Caco-2 (cell line): ENCODE measurements around the gene EOGT. TPM values are rescaled to one million over a fixed set of nuclear protein-coding genes. Genes with fewer than 3 reads are reported as not detected.

Experiments
- BruUV-seq: library from RNA; stranded (reverse); fragments of 400-500 nt; replicated peaks from 2 replicates; lab custom pipeline; 2021; lab: Mats Ljungman, UMichigan
- CTCF ChIA-PET: fragments of 300-600 bp; sonication (Branson Sonifier 250); formaldehyde crosslinking; loops from one replicate; lab custom pipeline; 2022; ENCODE audit warnings: antibody characterized with exemption; lab: Charles Lee
- POLR2A ChIA-PET: fragments of 300-600 bp; sonication (Branson Sonifier 250); formaldehyde crosslinking; loops from one replicate; lab custom pipeline; 2022; ENCODE audit warnings: antibody characterized with exemption; lab: Charles Lee
- DNase-seq, 2 experiments: peaks; one replicate each; pipeline versions ENCODE4 v3.0.0 to v3.0.0-alpha.2; 2020 to 2022
- H3K27me3 ChIP-seq: replicated peaks from 2 replicates; pipeline ENCODE4 v1.6.0; 2011; ENCODE audit warnings: low read length; ENCODE audit not compliant: control insufficient read depth, insufficient read depth
- H3K36me3 ChIP-seq: 2 replicates; pipeline ENCODE4 v1.5.1; 2011; ENCODE audit warnings: low read length; ENCODE audit not compliant: control insufficient read depth, insufficient read depth
- H3K4me1 ChIP-seq: fragments of 250-450 bp; sonication (Bioruptor Pico); 2 replicates; pipeline ENCODE4 v1.5.1; 2020; ENCODE audit warnings: mild to moderate bottlenecking
- H3K4me3 ChIP-seq: 2 replicates; pipeline ENCODE4 v1.5.1; 2011; ENCODE audit warnings: low read depth, mild to moderate bottlenecking, control low read depth, low read length
- H3K9me3 ChIP-seq: fragments of 250-450 bp; sonication (Bioruptor Pico); 2 replicates; pipeline ENCODE4 v1.5.1; 2020; ENCODE audit warnings: mild to moderate bottlenecking, moderate library complexity
- H3K27ac Mint-ChIP-seq: one replicate; pipeline ENCODE4 v1.8.0; 2022; ENCODE audit warnings: mixed read lengths; ENCODE audit not compliant: unreplicated experiment
- H3K27me3 Mint-ChIP-seq: one replicate; pipeline ENCODE4 v1.8.0; 2022; ENCODE audit warnings: mixed read lengths; ENCODE audit not compliant: insufficient read depth, unreplicated experiment
- H3K36me3 Mint-ChIP-seq: one replicate; pipeline ENCODE4 v1.8.0; 2022; ENCODE audit warnings: mild to moderate bottlenecking, mixed read lengths; ENCODE audit not compliant: insufficient read depth, unreplicated experiment
- H3K4me1 Mint-ChIP-seq: one replicate; pipeline ENCODE4 v1.8.0; 2022; ENCODE audit warnings: low read depth, mixed read lengths; ENCODE audit not compliant: unreplicated experiment
- H3K4me3 Mint-ChIP-seq: one replicate; pipeline ENCODE4 v1.8.0; 2022; ENCODE audit warnings: mild to moderate bottlenecking, moderate library complexity, mixed read lengths; ENCODE audit not compliant: unreplicated experiment
- H3K9me3 Mint-ChIP-seq: one replicate; pipeline ENCODE4 v1.8.0; 2022; ENCODE audit warnings: mixed read lengths; ENCODE audit not compliant: unreplicated experiment
- CTCF ChIP-seq, 2 experiments: fragments of 200-600 bp in 1 of 2; IDR thresholded peaks; 1 replicate in 1 of 2; 2 replicates in 1 of 2; pipeline versions ENCODE4 v1.5.1 to v1.8.0; 2011 to 2022; ENCODE audit warnings: antibody characterized with exemption in 1 of 2, control low read depth in 1 of 2, inconsistent platforms in 1 of 2, low read depth in 1 of 2, low read length in 1 of 2, mild to moderate bottlenecking in 1 of 2, moderate library complexity in 1 of 2; ENCODE audit not compliant: insufficient read depth in 1 of 2, severe bottlenecking in 1 of 2, unreplicated experiment in 1 of 2
- intact Hi-C: fragments of 100-400 bp; cut with micrococcal nuclease; formaldehyde crosslinking; loops from one replicate; pipeline ENCODE4 v1.10.0; 2022; ENCODE audit not compliant: unreplicated experiment
- total RNA-seq: library from RNA; stranded (reverse); gene quantifications from 2 replicates; pipeline ENCODE4 v1.2.3, GENCODE V29; 2022

EOGT gene
- total RNA-seq, 1 experiment from 2014 or later, result 16.1 TPM

- Mint-ChIP-seq H3K4me3 (no peak overlapping the region), H3K27ac (no peak overlapping the region), H3K4me1 (no peaks in the 10 kb centered on the region), H3K36me3 (no peaks in the 10 kb centered on the region), H3K27me3 (peaks cover 20% of the 10 kb centered on the region), H3K9me3 (no peaks in the 10 kb centered on the region)
- BruUV-seq, result no TSS peak
- no peak for DNase-seq
- Histone ChIP-seq H3K4me1 (no peaks in the 10 kb centered on the region), H3K9me3 (no peaks in the 10 kb centered on the region), H3K27me3 (no peaks in the 10 kb centered on the region), H3K4me3 (no peak overlapping the region), H3K36me3 (no peaks in the 10 kb centered on the region)
- ChIA-PET POLR2A (no interaction called here), CTCF (no interaction called here)
- intact Hi-C loops, result no loop called here
- TF ChIP-seq CTCF (IDR thresholded peaks at IDR 0.05; ENCODE audit: insufficient read depth in 1 of 2, low read depth in 1 of 2, low read length in 1 of 2, severe bottlenecking in 1 of 2, unreplicated experiment in 1 of 2), result no peak
These were observed 59.6 kb downstream of the EOGT start for GRCh38 chr3:68953816-68954444.

GRCh38 chr3:68945225-68945624, 68.3 kb downstream of the EOGT start:
- Mint-ChIP-seq H3K27ac (no peak overlapping the region), H3K4me1 (no peaks in the 10 kb centered on the region), H3K27me3 (peaks cover 8% of the 10 kb centered on the region), H3K9me3 (no peaks in the 10 kb centered on the region), H3K36me3 (no peaks in the 10 kb centered on the region), H3K4me3 (no peak overlapping the region)
- H3K27me3 ChIP-seq, result peaks cover 2% of the 10 kb centered on the region
- no peaks in the 10 kb centered on the region for H3K4me1 ChIP-seq
- DNase-seq, result no peak
- no peak for TF ChIP-seq CTCF (IDR thresholded peaks at IDR 0.05; ENCODE audit: insufficient read depth in 1 of 2, low read depth in 1 of 2, low read length in 1 of 2, severe bottlenecking in 1 of 2, unreplicated experiment in 1 of 2)
- ChIA-PET CTCF (no interaction called here), POLR2A (no interaction called here)
- no TSS peak for BruUV-seq
- no peaks in the 10 kb centered on the region for H3K9me3 ChIP-seq
- H3K4me3 ChIP-seq, result no peak overlapping the region
- intact Hi-C loops, result no loop called here
- H3K36me3 ChIP-seq, result no peaks in the 10 kb centered on the region

GRCh38 chr3:68943753-68944500, 69.6 kb downstream of the EOGT start:
- Histone ChIP-seq H3K4me1 (no peaks in the 10 kb centered on the region), H3K4me3 (no peak overlapping the region), H3K9me3 (no peaks in the 10 kb centered on the region), H3K27me3 (peaks cover 2% of the 10 kb centered on the region), H3K36me3 (no peaks in the 10 kb centered on the region)
- POLR2A ChIA-PET, result no interaction called here
- intact Hi-C loops, result no loop called here
- Mint-ChIP-seq H3K36me3 (no peaks in the 10 kb centered on the region), H3K9me3 (no peaks in the 10 kb centered on the region), H3K27me3 (peaks cover 8% of the 10 kb centered on the region), H3K27ac (no peak overlapping the region), H3K4me3 (no peak overlapping the region), H3K4me1 (no peaks in the 10 kb centered on the region)
- no peak for TF ChIP-seq CTCF (IDR thresholded peaks at IDR 0.05; ENCODE audit: insufficient read depth in 1 of 2, low read depth in 1 of 2, low read length in 1 of 2, severe bottlenecking in 1 of 2, unreplicated experiment in 1 of 2)
- CTCF ChIA-PET, result no interaction called here
- no peak for DNase-seq
- BruUV-seq, result no TSS peak
